HG03354 (cell line): ENCODE data around the gene ZP1.

Source experiments
- ATAC-seq: cut with Tn5 transposase; IDR thresholded peaks from one replicate; pipeline ENCODE4 v1.9.1; 2021; ENCODE audit warnings: mild to moderate bottlenecking; ENCODE audit not compliant: unreplicated experiment, poor library complexity, severe bottlenecking

ZP1 gene

GRCh38 chr11:60842668-60843600 is 24.4 kb upstream of the ZP1 start:
- ATAC-seq: no peak

DNA sequence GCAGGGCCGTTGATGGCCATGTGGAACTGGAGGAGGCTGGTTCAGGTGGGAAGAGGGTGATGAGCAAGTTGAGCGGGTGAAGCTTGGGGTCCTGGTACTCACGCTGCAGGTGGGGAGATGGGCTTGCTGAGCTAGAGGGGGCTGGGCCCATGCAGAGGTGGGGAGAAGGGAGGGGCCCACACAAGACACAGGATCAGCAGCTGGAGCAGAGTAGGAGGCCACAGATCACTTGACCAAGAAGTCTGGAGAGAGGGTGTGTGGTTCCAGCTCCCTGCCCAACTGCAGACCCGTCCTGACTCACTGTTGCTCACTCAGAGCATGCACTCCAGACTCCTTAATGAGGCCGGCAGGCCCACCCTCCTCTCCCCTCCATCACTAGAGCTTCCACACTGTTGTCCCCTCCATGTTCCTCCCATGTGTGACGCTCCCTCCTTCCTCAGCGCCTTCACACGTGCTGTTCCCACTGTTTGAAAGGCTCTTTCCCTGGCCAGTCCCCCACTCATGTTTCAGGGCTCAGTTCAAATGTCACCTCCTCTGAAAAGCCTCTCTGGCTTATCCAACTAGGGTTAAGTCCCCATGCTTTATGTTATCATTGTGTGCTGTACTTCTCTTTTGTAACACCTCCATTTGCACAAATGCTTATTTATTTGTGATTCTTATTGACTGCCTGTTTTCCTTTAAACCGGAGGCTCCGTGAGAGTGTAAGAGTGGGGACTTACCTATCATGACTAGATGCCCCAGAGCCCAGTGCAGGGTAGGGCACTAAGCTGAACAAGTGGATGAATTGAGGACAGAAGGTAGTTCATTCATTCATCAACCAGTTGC is 23.1 kb upstream of the ZP1 start:
- ATAC-seq: no peak

DNA sequence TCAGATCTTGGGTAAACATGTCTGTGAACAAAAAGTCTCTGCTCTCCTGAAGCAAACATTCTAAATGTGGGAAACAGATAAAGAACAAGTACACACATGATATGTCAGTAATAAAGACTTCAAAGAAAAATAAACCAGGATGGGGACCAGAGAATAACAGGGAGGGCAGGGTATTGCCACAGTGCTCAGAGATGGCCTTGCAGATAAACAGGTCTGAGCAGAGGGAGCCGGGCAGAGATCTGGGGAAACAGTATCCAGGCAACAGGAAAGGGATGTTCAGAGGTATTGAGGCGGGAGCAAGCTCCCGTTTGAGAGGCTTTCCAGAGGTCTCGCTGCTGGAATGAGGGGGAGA is 22.5 kb upstream of the ZP1 start:
- ATAC-seq: no peak

DNA sequence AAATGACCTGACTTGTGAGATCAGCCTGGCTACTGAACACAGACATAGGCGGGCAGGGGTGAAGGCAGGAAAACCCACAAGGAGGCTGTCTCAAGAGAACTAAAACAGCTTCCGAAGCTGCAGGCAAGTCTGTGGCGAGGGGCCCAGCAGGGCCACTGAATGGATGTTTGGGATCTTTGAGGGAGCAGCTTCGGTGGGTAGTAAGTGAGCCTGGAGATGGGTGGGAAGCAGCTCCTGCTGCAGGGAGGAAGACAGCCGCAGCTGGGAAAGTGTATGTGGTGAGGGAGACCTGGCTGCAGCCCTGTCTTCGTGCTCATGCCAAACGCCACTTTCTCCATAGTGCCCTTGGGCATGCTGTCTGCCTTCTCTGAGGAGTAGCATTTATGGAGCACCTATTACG is 22.0 kb upstream of the ZP1 start:
- ATAC-seq: no peak

DNA sequence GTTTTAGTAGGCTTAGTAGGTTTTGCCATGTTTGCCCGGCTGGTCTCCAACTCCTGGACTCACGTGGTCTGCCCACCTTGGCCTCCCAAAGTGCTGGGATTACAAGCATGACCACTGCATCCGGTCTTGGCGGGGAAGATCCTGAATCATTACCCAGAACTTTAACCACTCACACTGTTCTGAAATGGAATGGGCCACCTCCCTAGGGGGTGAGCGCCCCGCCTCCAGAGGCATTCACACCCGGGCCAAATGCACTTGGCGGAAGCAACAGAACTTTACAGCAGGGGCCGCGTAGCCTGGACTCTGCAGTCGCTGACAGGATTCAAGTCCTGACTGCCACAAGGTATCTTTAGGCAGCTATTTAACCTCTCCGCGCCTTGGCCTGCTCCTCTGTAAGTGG is 20.1 kb upstream of the ZP1 start:
- ATAC-seq: no peak

DNA sequence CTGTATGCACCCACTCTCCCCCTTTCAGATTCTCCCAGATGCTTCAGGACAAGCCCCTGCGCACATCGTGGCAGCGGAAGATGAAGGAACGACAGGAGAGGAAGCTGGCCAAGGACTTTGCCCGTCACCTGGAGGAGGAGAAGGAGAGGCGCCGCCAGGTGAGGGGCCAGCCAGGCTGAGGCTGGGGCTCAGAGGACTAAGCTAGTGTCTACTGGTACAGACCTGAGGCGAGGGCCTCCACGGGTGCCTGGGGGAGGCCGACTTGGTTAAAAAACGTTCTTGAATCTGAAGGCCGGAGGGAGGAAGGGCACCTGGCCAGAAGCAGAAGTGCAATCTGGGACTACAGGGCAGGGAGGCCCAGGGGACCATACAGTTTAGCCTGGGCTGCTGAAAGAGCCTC is 19.4 kb upstream of the ZP1 start:
- ATAC-seq: no peak

DNA sequence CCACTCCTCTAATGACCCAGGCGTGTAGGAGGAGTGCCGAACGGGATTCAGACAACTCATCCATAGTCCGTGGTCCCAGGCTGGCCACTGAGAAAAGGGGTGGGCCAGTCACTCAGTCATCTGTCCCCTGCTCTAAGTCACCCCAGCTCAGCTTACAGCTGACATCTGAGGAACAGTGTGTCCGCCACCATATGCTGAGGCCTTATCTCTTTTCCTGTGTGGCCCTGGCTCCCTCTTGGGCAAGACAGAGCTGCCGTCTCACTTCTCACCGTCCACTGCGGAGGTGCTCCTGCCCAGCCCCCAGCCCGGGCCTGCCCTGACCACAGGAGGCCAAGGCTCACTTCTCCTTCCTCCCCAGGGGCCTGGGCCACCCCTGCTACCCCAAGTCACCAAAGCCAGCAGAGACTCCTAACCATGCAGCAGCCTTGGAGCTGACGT is 18.6 kb upstream of the ZP1 start:
- no peak for ATAC-seq

DNA sequence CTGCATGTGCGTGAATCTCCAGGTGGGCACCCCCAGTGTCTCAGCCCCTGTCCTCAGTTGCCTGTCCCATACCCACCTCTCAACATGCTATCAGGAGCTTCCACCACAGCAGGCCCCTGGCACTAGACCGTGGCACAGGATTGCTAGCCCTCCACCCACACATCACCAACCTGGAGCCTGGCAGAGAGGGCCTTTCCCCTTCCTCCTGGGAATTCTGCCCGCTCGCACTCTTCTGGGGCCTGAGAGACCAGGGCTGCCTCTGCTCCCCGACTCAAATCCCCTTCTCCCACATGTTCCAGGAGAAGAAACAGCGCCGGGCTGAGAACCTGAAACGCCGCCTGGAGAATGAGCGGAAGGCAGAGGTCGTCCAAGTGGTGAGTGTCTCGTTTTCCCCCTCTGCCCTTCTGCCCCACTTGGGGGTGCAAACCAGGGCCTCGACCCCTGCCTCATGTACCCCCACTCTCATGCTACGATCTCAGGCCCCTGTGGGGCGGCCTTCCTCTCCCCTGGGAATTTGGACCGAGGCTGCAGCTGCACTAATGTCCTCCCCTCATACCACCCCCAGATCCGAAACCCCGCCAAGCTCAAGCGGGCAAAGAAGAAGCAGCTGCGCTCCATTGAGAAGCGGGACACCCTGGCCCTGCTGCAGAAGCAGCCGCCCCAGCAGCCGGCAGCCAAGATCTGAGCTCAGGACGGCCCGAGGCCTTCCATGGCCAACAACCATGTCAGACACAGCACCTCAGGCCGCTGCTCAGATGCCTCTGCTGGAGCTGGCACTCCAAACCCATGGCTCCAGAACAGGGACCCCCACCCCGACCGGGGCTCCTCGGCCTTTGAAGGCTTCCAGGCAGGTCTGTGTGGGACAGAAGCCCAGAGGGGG is 17.5 kb upstream of the ZP1 start:
- no peak for ATAC-seq

DNA sequence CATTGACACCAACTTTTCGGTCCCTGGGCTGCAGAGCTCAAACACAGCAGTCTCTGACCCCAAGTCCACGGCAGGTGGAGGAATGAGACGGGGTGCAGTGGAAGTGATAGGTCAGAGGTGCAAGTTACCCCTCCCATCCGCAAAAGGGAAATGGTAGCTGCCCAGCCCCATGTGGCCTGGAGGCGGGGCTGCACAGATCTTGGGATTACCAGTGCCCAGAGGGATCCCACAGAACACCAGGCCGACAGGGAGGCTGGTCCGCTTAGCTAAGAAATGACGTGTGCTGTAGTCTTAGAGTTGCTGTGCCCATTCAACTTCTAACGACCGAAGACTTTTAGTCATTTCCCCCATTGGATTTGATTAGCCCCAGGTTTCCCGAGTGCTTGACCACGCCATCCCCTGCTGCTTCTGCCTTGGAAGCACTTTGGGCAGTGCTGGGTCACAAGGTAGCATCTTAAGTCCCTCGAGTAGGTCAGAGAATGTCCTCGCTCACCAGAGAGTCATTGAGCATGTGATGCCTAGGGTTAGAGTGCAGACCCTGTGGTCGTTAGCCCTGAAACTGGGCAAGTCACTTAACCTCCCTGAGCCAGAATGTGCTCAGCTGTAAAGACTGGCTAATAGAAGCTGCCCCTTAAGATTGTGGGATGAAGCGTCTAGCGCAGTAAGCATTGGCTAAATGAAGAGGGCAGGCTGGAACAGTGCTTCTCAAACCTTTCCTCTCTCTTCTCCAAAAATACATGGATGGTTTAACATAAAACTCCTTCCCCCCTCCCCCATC is 15.8 kb upstream of the ZP1 start:
- ATAC-seq: no peak

GRCh38 chr11:60852117-60852981 is 15.0 kb upstream of the ZP1 start:
- ATAC-seq: no peak

DNA sequence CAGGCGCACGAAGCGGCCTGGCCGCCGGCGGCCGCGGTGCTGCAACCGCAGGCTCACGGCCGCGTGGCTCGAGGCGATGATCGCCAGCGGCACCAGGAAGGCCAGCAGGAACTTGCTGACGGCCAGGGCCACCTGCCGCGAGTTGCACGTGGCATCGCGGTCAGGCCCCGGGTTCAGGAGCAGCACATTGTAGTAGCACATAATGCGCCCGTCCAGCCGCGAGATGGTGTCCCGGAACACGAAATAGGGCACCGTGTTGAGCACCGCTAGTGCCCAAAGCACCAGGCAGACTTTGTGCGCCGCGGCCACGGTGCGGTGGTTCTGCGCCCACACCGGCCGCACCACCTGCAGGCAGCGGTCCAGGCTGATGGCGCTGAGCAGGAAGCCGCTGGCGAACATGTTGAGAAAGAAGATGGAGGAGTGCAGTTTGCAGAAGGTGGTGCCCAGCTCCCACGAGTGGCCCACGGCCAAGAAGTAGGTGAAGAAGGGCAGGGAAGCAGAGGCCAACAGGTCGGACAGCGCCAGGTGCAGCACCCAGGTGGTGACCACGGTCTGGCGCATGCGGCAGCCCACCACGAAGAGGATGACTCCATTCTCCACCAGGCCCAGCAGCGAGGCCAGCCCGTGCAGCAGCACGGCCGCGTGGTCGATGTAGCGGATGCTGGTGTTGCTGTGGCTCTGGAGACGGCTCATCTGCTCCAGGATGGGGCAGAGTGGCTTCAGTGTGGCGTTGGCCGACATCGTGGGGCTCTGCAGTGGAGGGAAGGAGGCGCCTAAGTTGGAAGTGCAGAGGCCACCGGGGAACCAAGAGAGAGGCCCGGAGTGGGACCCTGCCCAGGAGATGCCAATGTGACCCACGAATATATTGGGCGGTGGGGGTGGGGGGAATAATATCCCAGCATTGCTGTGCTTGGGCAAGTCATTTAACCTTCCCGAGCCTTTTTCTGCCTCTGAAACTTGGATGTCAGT is 14.1 kb upstream of the ZP1 start:
- ATAC-seq: no peak

DNA sequence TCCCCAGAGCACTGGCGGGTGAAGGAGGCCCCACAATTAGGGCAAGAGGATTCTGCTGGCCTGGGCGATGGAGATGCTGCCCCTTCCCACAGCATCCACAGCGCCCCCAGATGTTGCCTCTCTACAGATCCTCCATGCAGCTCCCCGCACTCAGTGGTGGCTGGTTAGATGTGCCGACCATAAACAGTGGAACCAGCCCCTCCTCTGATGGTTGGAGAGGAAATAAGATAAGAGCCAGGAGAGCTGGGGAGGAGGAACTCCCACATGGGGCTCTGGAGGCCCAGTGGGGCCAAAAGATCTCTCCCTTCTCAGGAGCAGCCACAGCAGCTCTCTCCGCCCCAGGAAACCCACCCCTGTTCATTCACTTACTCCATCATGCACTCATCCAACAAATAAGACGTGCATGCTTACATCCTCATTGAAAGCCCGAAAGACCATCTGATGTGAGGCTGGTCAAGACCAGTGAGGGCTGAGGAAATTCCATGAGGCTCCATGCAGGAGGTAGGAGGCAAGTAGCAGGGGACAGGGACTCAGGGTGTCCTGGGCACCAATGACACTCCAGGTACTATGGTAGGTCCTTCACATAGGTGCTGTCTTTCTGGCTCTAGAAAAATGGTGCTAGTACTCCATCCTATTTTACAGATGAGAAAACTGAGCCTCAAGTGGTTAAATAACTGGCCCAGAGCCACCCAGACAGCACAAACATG is 13.0 kb upstream of the ZP1 start:
- no peak for ATAC-seq

- ATAC-seq: no peak
Observed at GRCh38 chr11:60854847-60855725, 12.3 kb upstream of the ZP1 start.

GRCh38 chr11:60855726-60856633 is 11.4 kb upstream of the ZP1 start, which contains the start of gene PTGDR2:
PTGDR2 (minus strand) TSS chr11:60855950; CDS start chr11:60853722, 2,228 bp downstream.
- ATAC-seq: no peak
